Measurements from ENCODE around the gene RAP1A.

DNA sequence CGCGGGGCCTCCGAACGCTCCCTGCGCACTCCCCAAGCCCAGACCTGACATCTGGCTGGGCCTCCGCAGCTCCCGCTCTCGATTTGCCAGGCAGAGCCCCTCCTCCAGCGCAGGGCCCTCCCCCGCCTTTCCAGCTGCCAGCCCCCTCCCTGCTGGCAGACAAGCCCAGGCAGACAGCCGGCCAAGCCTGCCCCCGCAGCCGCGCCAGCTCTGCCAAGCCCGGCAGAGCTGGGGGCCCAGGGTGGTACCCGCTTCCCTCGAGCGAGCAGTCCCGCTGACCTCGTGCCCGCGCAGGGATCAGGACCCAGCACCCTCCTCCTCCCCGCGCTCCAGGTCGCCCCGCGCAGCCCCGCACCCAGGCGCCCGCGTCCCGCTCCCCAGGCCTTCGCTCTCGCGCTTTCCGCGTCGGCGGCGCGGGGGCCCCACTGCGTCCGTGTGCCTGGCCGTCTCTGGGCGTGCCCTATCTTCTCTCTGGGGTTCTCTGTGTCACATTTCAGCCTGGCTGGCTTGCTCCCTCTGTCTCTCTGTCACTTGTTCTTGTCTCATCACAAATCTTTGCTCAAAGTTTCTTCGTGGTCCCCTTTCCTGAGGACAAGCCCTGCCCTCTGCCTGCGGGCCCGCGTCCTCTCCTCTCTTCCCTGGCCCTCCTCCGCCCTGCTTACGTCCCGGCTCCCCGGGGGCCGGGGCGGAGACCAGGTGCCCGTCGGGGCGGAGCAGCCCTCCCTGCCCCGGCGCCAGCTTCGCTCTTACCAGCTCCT lies 119.0 kb downstream of the RAP1A start:
- TF ChIP-seq EZH2 (IDR thresholded peaks at IDR 0.05; ENCODE audit: borderline replicate concordance, low read length) (no peak), CTCF (IDR thresholded peaks at IDR 0.05; ENCODE audit: low read length) (no peak)

Measured in OCI-LY1 (cell line).